PC-9 (cell line): Measurements from ENCODE around the gene AKAP13. TPM values are rescaled to one million over a fixed set of nuclear protein-coding genes. Genes with fewer than 3 reads are reported as not detected.

ENCODE experiments used
- BruUV-seq: library from RNA; stranded (reverse); fragments of 400-500 nt; replicated peaks from 2 replicates; lab custom pipeline; 2021; lab: Mats Ljungman, UMichigan
- CTCF ChIA-PET: fragments of 300-600 bp; sonication (Branson Sonifier 250); formaldehyde crosslinking; loops from one replicate; lab custom pipeline; 2022; ENCODE audit warnings: antibody characterized with exemption; lab: Charles Lee
- POLR2A ChIA-PET: fragments of 300-600 bp; sonication (Branson Sonifier 250); formaldehyde crosslinking; loops from one replicate; lab custom pipeline; 2022; ENCODE audit warnings: antibody characterized with exemption; ENCODE audit not compliant: unreplicated experiment; lab: Charles Lee
- DNase-seq, 2 experiments: peaks; one replicate each; pipeline versions ENCODE4 v3.0.0 to v3.0.0-alpha.2; 2015 to 2022; ENCODE audit warnings: mixed read lengths in 1 of 2
- H2AFZ ChIP-seq: fragments of 200-600 bp; sonication (generic); 2 replicates; pipeline ENCODE4 v1.8.1; 2017; ENCODE audit warnings: antibody characterized with exemption
- H3F3A ChIP-seq: fragments of 200-600 bp; sonication (generic); 2 replicates; pipeline ENCODE4 v1.8.1; 2017; ENCODE audit warnings: antibody characterized with exemption, mild to moderate bottlenecking, low read depth; ENCODE audit not compliant: insufficient read depth
- H3K27ac ChIP-seq: fragments of 200-600 bp; sonication (generic); 2 replicates; pipeline ENCODE4 v1.6.1; 2016; ENCODE audit warnings: mixed run types
- H3K27me3 ChIP-seq: fragments of 200-600 bp; sonication (generic); 2 replicates; pipeline ENCODE4 v1.6.1; 2016; ENCODE audit warnings: low read depth, mixed run types; ENCODE audit not compliant: insufficient read depth
- H3K36me3 ChIP-seq: fragments of 200-600 bp; sonication (generic); 2 replicates; pipeline ENCODE4 v1.6.1; 2016; ENCODE audit warnings: low read depth, mixed run types
- H3K4me1 ChIP-seq: fragments of 200-600 bp; sonication (generic); replicated peaks from 2 replicates; pipeline ENCODE4 v1.6.1; 2016; ENCODE audit warnings: mixed run types; ENCODE audit not compliant: insufficient read depth
- H3K4me2 ChIP-seq: fragments of 200-600 bp; sonication (generic); 2 replicates; pipeline ENCODE4 v1.6.1; 2017; ENCODE audit warnings: mixed run types
- H3K4me3 ChIP-seq: fragments of 200-600 bp; sonication (generic); 2 replicates; pipeline ENCODE4 v1.6.1; 2016; ENCODE audit warnings: mixed run types
- H3K79me2 ChIP-seq: fragments of 200-600 bp; sonication (generic); 2 replicates; pipeline ENCODE4 v1.6.1; 2017; ENCODE audit warnings: low read depth, mixed run types
- H3K9me2 ChIP-seq: fragments of 200-600 bp; sonication (generic); 2 replicates; pipeline ENCODE4 v1.8.1; 2017; ENCODE audit warnings: mild to moderate bottlenecking; ENCODE audit not compliant: insufficient read depth
- H3K9me3 ChIP-seq: fragments of 200-600 bp; sonication (generic); 2 replicates; pipeline ENCODE4 v1.8.1; 2016; ENCODE audit warnings: low read depth; ENCODE audit not compliant: insufficient read depth
- H4K20me1 ChIP-seq: fragments of 200-600 bp; sonication (generic); 2 replicates; pipeline ENCODE4 v1.8.1; 2017; ENCODE audit not compliant: insufficient read depth
- EZH2 ChIP-seq: fragments of 200-600 bp; sonication (generic); IDR thresholded peaks from 2 replicates; pipeline ENCODE4 v1.8.0; 2017; ENCODE audit warnings: antibody characterized with exemption, low read depth
- intact Hi-C: fragments of 100-400 bp; cut with micrococcal nuclease; formaldehyde crosslinking; loops from one replicate; pipeline ENCODE4 v1.10.0; 2022; ENCODE audit not compliant: unreplicated experiment
- total RNA-seq: library from RNA; stranded (reverse); gene quantifications from 2 replicates; pipeline ENCODE4 v1.2.3, GENCODE V29; 2021
- TF ChIP-seq, protein P1 (sequence below): fragments of 200-600 bp; sonication (generic); conservative IDR thresholded peaks from 2 replicates; pipeline ENCODE4 v1.6.1; 2017; ENCODE audit warnings: mixed run types, antibody characterized with exemption, mild to moderate bottlenecking, moderate library complexity

AKAP13 gene
- total RNA-seq, 1 experiment from 2014 or later: 82.5 TPM

DNA sequence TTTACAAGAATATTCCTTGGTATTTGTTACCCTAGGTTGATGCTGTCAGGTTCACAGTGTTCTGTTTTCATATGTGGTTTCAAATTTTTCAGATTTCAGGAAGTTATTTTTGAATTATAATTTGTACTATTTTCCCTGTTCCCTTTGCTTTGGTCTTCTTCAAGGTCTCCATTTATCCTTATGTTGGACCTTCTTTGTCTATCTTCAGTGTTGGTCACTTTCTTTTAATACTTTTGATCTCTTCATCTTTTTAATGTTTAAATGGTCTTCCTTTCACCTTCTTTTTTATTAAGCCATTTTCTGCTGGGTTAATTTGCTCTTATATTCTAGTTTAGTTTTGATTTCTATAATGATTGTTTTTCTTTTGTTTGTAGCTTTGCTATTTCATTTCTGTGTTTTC, 353.0 kb downstream of the AKAP13 start:
- no peaks in the 10 kb centered on the region for H3K79me2 ChIP-seq
- peaks cover 42% of the 10 kb centered on the region for H3K36me3 ChIP-seq
- CTCF ChIA-PET: no interaction called here
- DNase-seq: no peak
- BruUV-seq: no TSS peak
- H3K4me1 ChIP-seq: no peaks in the 10 kb centered on the region
- H4K20me1 ChIP-seq: no peaks in the 10 kb centered on the region
- no peak overlapping the region for H2AFZ ChIP-seq
- H3K4me2 ChIP-seq: no peak overlapping the region
- H3K27ac ChIP-seq: no peak overlapping the region
- TF ChIP-seq, protein P1, sequence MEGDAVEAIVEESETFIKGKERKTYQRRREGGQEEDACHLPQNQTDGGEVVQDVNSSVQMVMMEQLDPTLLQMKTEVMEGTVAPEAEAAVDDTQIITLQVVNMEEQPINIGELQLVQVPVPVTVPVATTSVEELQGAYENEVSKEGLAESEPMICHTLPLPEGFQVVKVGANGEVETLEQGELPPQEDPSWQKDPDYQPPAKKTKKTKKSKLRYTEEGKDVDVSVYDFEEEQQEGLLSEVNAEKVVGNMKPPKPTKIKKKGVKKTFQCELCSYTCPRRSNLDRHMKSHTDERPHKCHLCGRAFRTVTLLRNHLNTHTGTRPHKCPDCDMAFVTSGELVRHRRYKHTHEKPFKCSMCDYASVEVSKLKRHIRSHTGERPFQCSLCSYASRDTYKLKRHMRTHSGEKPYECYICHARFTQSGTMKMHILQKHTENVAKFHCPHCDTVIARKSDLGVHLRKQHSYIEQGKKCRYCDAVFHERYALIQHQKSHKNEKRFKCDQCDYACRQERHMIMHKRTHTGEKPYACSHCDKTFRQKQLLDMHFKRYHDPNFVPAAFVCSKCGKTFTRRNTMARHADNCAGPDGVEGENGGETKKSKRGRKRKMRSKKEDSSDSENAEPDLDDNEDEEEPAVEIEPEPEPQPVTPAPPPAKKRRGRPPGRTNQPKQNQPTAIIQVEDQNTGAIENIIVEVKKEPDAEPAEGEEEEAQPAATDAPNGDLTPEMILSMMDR: no peak
- no peak for TF ChIP-seq EZH2
- no peak overlapping the region for H3K4me3 ChIP-seq
- no peaks in the 10 kb centered on the region for H3K27me3 ChIP-seq
- no peaks in the 10 kb centered on the region for H3K9me3 ChIP-seq
- H3F3A ChIP-seq: peaks cover 10% of the 10 kb centered on the region; the same call in 1 of the 2 replicates
- POLR2A ChIA-PET: no interaction called here
- intact Hi-C loops: no loop called here
- no peaks in the 10 kb centered on the region for H3K9me2 ChIP-seq

GRCh38 chr15:85737061-85737460, 356.7 kb downstream of the AKAP13 start:
- Histone ChIP-seq H2AFZ (no peak overlapping the region), H3K27ac (no peak overlapping the region), H4K20me1 (no peaks in the 10 kb centered on the region), H3K9me3 (no peaks in the 10 kb centered on the region), H3K9me2 (no peaks in the 10 kb centered on the region), H3K4me1 (no peaks in the 10 kb centered on the region), H3F3A (no peaks in the 10 kb centered on the region), H3K27me3 (no peaks in the 10 kb centered on the region), H3K4me2 (no peak overlapping the region), H3K4me3 (no peak overlapping the region), H3K79me2 (no peaks in the 10 kb centered on the region), H3K36me3 (peaks cover 27% of the 10 kb centered on the region)
- TF ChIP-seq EZH2: no peak
- TF ChIP-seq, protein P1: no peak
- CTCF ChIA-PET: no interaction called here
- DNase-seq: no peak
- POLR2A ChIA-PET: no interaction called here
- no TSS peak for BruUV-seq
- intact Hi-C loops: no loop called here

DNA sequence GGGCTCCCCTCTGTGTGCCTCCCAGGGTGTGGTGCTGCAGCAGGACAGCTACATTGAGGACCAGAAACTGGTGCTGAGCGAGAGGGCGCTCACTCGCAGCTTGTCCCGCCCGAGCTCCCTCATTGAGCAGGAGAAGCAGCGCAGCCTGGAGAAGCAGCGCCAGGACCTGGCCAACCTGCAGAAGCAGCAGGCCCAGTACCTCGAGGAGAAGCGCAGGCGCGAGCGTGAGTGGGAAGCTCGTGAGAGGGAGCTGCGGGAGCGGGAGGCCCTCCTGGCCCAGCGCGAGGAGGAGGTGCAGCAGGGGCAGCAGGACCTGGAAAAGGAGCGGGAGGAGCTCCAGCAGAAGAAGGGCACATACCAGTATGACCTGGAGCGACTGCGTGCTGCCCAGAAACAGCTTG, 360.6 kb downstream of the AKAP13 start:
- BruUV-seq: no TSS peak
- DNase-seq: no peak
- no peak overlapping the region for H2AFZ ChIP-seq
- H3K27me3 ChIP-seq: no peaks in the 10 kb centered on the region
- ChIA-PET CTCF (no interaction called here), POLR2A (no interaction called here)
- H4K20me1 ChIP-seq: no peaks in the 10 kb centered on the region; the same call in 1 of the 2 replicates
- no peaks in the 10 kb centered on the region for H3K4me1 ChIP-seq
- no peaks in the 10 kb centered on the region for H3K9me3 ChIP-seq
- H3K9me2 ChIP-seq: no peaks in the 10 kb centered on the region
- H3K4me3 ChIP-seq: no peak overlapping the region
- no peak overlapping the region for H3K4me2 ChIP-seq
- no peak overlapping the region for H3K27ac ChIP-seq
- no peaks in the 10 kb centered on the region for H3F3A ChIP-seq
- peaks cover 19% of the 10 kb centered on the region; the same call in 1 of the 2 replicates for H3K36me3 ChIP-seq
- no peaks in the 10 kb centered on the region for H3K79me2 ChIP-seq
- intact Hi-C loops: no loop called here
- TF ChIP-seq EZH2: no peak
- TF ChIP-seq, protein P1: no peak
